ENCODE data around the gene GGTLC2. TPM values are rescaled to one million over a fixed set of nuclear protein-coding genes. Genes with fewer than 3 reads are reported as not detected.
"Not testable (repeated sequence)": the region's sequence is repeated elsewhere in the genome, so short reads cannot be mapped to it uniquely, and the experiment has no call there.

GGTLC2 gene
- total and polyA plus RNA-seq, 3 experiments from 2014 or later, result not detected

- H3K27ac ChIP-seq (ENCODE audit: low read depth, low read length); CTCF ChIA-PET; DNase-seq; H3K9me3 ChIP-seq (ENCODE audit: low read length); POLR2A ChIA-PET; H3K27me3 Mint-ChIP-seq; H3K4me1 ChIP-seq (ENCODE audit: insufficient read depth, low read length); H3K36me3 ChIP-seq (ENCODE audit: insufficient read depth, low read length); H3K9me3 Mint-ChIP-seq; H3K4me3 ChIP-seq (ENCODE audit: low read length); H3K36me3 Mint-ChIP-seq; H3K27me3 ChIP-seq (ENCODE audit: insufficient read depth, low read length, poor library complexity, severe bottlenecking): not testable (repeated sequence)
- peak overlapping the region in 1 of 7 donors; percentile 26 for H3K4me3 Mint-ChIP-seq
- peak overlapping the region in 1 of 8 donors; percentile 61 for H3K27ac Mint-ChIP-seq
- H3K4me1 Mint-ChIP-seq, result peaks cover 11 to 25% (median 13%) of the 10 kb centered on the region in 3 donors
Measured at GRCh38 chr22:22652573-22652972, 8.2 kb downstream of the GGTLC2 start.

DNA sequence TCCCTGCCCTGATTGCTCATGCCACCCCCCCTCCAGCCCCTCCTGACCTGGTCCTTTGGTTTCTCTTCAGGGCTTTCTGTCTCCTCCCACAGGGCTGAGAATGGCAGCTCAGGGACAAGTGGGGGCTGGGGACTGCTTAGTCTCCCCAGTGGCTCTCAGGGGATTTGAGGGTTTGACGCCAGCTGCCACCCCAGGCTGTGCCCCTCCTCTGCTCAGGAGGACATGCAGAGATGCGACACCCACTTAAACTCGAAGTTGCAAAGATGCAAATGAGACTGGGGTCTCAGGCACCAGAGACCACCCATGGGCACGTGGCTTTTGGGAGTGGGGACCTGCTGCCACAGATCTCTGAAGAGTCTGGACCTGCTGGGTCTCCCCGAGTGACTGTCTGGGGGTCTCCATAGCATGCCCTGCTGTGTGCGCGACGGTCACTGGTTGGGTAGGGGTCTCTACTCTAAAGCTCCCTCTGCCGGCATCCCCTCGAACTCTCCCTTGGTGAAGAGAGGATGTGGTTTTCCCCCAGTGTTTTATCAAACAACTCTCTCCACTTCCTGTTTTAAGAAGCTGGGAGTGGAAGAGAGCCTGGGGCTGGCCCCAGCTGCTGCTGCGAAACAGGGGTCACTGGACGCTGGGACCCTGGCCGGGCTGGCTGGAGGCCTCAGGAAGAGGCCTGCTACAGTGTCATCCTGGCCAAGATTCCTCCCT lies 9.4 kb downstream of the GGTLC2 start:
- DNase-seq; POLR2A ChIA-PET; H3K9me3 Mint-ChIP-seq; H3K27me3 ChIP-seq (ENCODE audit: insufficient read depth, low read length, poor library complexity, severe bottlenecking); H3K4me3 ChIP-seq (ENCODE audit: low read length); H3K36me3 ChIP-seq (ENCODE audit: insufficient read depth, low read length); H3K4me3 Mint-ChIP-seq; H3K27me3 Mint-ChIP-seq; H3K36me3 Mint-ChIP-seq; H3K27ac ChIP-seq (ENCODE audit: low read depth, low read length); H3K27ac Mint-ChIP-seq; H3K9me3 ChIP-seq (ENCODE audit: low read length); H3K4me1 ChIP-seq (ENCODE audit: insufficient read depth, low read length): not testable (repeated sequence)
- CTCF ChIA-PET, result interaction anchor here (1.5 to 2.3 kb wide), 2 partner anchors 13 to 190 kb away, joined by 3 to 6 read pairs; no protein-coding TSS in a partner anchor
- peaks cover 11 to 25% (median 13%) of the 10 kb centered on the region in 3 donors for H3K4me1 Mint-ChIP-seq

GRCh38 chr22:22655452-22656290 lies 11.3 kb downstream of the GGTLC2 start:
- H3K27me3 Mint-ChIP-seq, result peaks cover 0 to 3% of the 10 kb centered on the region in 2 donors
- H3K27me3 ChIP-seq (ENCODE audit: insufficient read depth, low read length, poor library complexity, severe bottlenecking), result no peaks in the 10 kb centered on the region
- H3K9me3 Mint-ChIP-seq, result no peaks in the 10 kb centered on the region
- no peak for DNase-seq
- peak overlapping the region in 2 of 8 donors; percentile 5 to 51 for H3K27ac Mint-ChIP-seq
- CTCF ChIA-PET, result interaction anchor here (2.3 kb wide), 1 partner anchor 11 kb away, joined by 6 read pairs; no protein-coding TSS in a partner anchor
- peaks cover 11 to 25% (median 13%) of the 10 kb centered on the region in 3 donors for H3K4me1 Mint-ChIP-seq
- H3K27ac ChIP-seq (ENCODE audit: low read depth, low read length), result no peak overlapping the region
- no peaks in the 10 kb centered on the region for H3K36me3 ChIP-seq (ENCODE audit: insufficient read depth, low read length)
- H3K9me3 ChIP-seq (ENCODE audit: low read length), result no peaks in the 10 kb centered on the region
- no peaks in the 10 kb centered on the region for H3K4me1 ChIP-seq (ENCODE audit: insufficient read depth, low read length)
- H3K4me3 Mint-ChIP-seq, result no peak overlapping the region
- POLR2A ChIA-PET, result no interaction called here
- no peaks in the 10 kb centered on the region for H3K36me3 Mint-ChIP-seq
- no peak overlapping the region for H3K4me3 ChIP-seq (ENCODE audit: low read length)

DNA sequence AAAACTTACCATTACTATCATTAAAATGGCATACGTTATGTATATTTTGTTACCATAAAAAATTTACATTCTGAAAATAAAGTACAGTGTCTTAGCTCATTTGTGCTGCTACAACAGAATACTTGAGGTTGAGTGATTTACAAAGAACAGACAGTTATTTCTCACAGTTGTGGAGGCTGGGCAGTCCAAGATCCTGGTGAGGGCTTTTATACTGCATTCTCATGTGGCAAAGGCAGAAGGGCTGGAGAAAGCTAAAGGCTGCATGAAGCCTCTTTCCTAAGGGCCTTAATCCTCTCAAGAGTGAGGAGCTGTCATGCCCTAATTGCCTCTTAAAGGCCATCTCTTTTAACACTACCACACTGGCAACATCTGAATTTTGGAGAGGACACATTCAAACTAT lies 13.3 kb downstream of the GGTLC2 start:
- ChIA-PET POLR2A (no interaction called here), CTCF (interaction anchor here (0.7 kb wide), 1 partner anchor 298 kb away, joined by 3 read pairs; no protein-coding TSS in a partner anchor)
- no peaks in the 10 kb centered on the region for H3K27me3 ChIP-seq (ENCODE audit: insufficient read depth, low read length, poor library complexity, severe bottlenecking)
- peaks cover 3 to 4% of the 10 kb centered on the region in 2 donors for H3K27me3 Mint-ChIP-seq
- peaks cover 8 to 20% (median 13%) of the 10 kb centered on the region in 3 donors for H3K4me1 Mint-ChIP-seq
- no peaks in the 10 kb centered on the region for H3K36me3 ChIP-seq (ENCODE audit: insufficient read depth, low read length)
- H3K9me3 ChIP-seq (ENCODE audit: low read length), result no peaks in the 10 kb centered on the region
- DNase-seq, result no peak
- H3K4me3 ChIP-seq (ENCODE audit: low read length), result no peak overlapping the region
- H3K36me3 Mint-ChIP-seq, result no peaks in the 10 kb centered on the region
- H3K4me3 Mint-ChIP-seq, result no peak overlapping the region
- H3K9me3 Mint-ChIP-seq, result no peaks in the 10 kb centered on the region
- no peak overlapping the region for H3K27ac ChIP-seq (ENCODE audit: low read depth, low read length)
- no peaks in the 10 kb centered on the region for H3K4me1 ChIP-seq (ENCODE audit: insufficient read depth, low read length)
- no peak overlapping the region for H3K27ac Mint-ChIP-seq

GRCh38 chr22:22661275-22661674 lies 16.9 kb downstream of the GGTLC2 start:
- POLR2A ChIA-PET, result no interaction called here
- no peaks in the 10 kb centered on the region for H3K4me1 Mint-ChIP-seq
- CTCF ChIA-PET, result no interaction called here

GRCh38 chr22:22662095-22662494 lies 17.7 kb downstream of the GGTLC2 start:
- Histone ChIP-seq H3K4me1 (ENCODE audit: insufficient read depth, low read length) (no peaks in the 10 kb centered on the region), H3K9me3 (ENCODE audit: low read length) (no peaks in the 10 kb centered on the region), H3K36me3 (ENCODE audit: insufficient read depth, low read length) (no peaks in the 10 kb centered on the region), H3K4me3 (ENCODE audit: low read length) (no peak overlapping the region), H3K27ac (ENCODE audit: low read depth, low read length) (no peak overlapping the region), H3K27me3 (ENCODE audit: insufficient read depth, low read length, poor library complexity, severe bottlenecking) (no peaks in the 10 kb centered on the region)
- peaks cover 4 to 11% of the 10 kb centered on the region in 2 donors for H3K27me3 Mint-ChIP-seq
- no peaks in the 10 kb centered on the region for H3K4me1 Mint-ChIP-seq
- ChIA-PET POLR2A (no interaction called here), CTCF (no interaction called here)
- no peak overlapping the region for H3K27ac Mint-ChIP-seq
- no peaks in the 10 kb centered on the region for H3K36me3 Mint-ChIP-seq
- no peak overlapping the region for H3K4me3 Mint-ChIP-seq
- no peaks in the 10 kb centered on the region for H3K9me3 Mint-ChIP-seq
- DNase-seq, result no peak

More at GRCh38 chr22:22661275-22661674, 16.9 kb downstream of the GGTLC2 start:
- peaks cover 4 to 9% of the 10 kb centered on the region in 2 donors for H3K27me3 Mint-ChIP-seq
- no peak overlapping the region for H3K27ac ChIP-seq (ENCODE audit: low read depth, low read length)
- no peak overlapping the region for H3K27ac Mint-ChIP-seq
- no peaks in the 10 kb centered on the region for H3K4me1 ChIP-seq (ENCODE audit: insufficient read depth, low read length)
- DNase-seq, result no peak
- no peak overlapping the region for H3K4me3 Mint-ChIP-seq
- H3K36me3 ChIP-seq (ENCODE audit: insufficient read depth, low read length), result no peaks in the 10 kb centered on the region
- no peaks in the 10 kb centered on the region for H3K9me3 Mint-ChIP-seq
- no peak overlapping the region for H3K4me3 ChIP-seq (ENCODE audit: low read length)
- H3K27me3 ChIP-seq (ENCODE audit: insufficient read depth, low read length, poor library complexity, severe bottlenecking), result no peaks in the 10 kb centered on the region
- H3K9me3 ChIP-seq (ENCODE audit: low read length), result no peaks in the 10 kb centered on the region
- H3K36me3 Mint-ChIP-seq, result no peaks in the 10 kb centered on the region

DNA sequence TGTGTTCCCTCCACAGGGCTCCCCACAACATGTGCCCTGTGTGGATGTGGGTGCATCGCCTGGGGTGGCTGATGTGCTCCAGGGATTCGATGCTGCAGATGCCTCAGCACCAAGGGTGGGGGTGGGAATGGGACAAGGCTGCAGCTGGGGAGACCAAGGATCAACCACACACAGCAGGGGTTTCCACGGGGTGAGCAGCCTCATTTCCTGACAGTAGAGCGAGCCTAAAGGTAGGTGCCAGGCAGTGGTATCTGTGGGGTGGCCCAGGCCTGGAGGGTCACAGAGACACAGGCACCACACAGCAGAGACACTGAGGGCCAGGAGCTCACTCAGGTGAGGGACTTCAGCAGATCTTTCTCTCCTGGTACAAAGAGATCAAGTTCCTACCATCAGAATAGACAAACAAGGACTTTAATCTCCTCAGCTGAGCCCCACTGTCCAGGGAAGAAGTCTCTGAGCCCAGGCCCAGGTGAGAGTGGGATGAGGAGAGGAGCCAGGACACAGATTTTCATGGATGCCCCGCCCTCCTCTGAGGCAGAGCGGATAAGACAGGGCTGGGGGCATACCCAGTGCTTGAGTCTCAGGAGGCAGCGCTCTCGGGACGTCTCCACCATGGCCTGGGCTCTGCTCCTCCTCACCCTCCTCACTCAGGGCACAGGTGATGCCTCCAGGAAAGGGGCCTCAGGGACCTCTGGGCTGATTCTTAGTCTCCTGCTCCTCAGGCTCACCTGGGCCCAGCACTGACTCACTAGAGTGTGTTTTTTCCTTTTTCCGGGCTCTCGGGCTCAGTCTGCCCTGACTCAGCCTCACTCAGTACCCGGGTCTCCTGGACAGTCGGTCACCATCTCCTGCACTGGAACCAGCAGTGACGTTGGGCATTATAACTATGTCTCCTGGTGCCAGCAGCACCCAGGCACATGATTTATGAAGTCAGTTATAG lies 19.7 kb downstream of the GGTLC2 start:
- H3K36me3 ChIP-seq (ENCODE audit: insufficient read depth, low read length), result no peaks in the 10 kb centered on the region
- no peaks in the 10 kb centered on the region for H3K9me3 Mint-ChIP-seq
- H3K4me1 ChIP-seq (ENCODE audit: insufficient read depth, low read length), result no peaks in the 10 kb centered on the region
- ChIA-PET POLR2A (no interaction called here), CTCF (interaction anchor here (1.2 kb wide), 1 partner anchor 220 kb away, joined by 4 read pairs; no protein-coding TSS in a partner anchor)
- H3K4me3 Mint-ChIP-seq, result no peak overlapping the region
- no peaks in the 10 kb centered on the region for H3K9me3 ChIP-seq (ENCODE audit: low read length)
- H3K27me3 ChIP-seq (ENCODE audit: insufficient read depth, low read length, poor library complexity, severe bottlenecking), result no peaks in the 10 kb centered on the region
- no peaks in the 10 kb centered on the region for H3K4me1 Mint-ChIP-seq
- H3K27ac ChIP-seq (ENCODE audit: low read depth, low read length), result no peak overlapping the region
- H3K27me3 Mint-ChIP-seq, result peaks cover 1 to 11% of the 10 kb centered on the region in 2 donors
- H3K27ac Mint-ChIP-seq, result peak overlapping the region in 1 of 8 donors; percentile 20
- DNase-seq, result no peak
- no peak overlapping the region for H3K4me3 ChIP-seq (ENCODE audit: low read length)
- H3K36me3 Mint-ChIP-seq, result no peaks in the 10 kb centered on the region
